Spleen (tissue), 11 donors: ENCODE measurements around the gene SPRED3. TPM values are rescaled to one million over a fixed set of nuclear protein-coding genes. Genes with fewer than 3 reads are reported as not detected.

ENCODE experiments used
- DNase-seq: peaks from one replicate; pipeline ENCODE4 v3.0.0-alpha.2; 2020
- H3K27ac ChIP-seq, 8 donors: fragments of 200-600 bp; sonication (generic) in 7 of 8; 1 replicate in 4 of 8; 2 replicates in 4 of 8; pipeline versions ENCODE4 v1.5.0 to v1.8.0; 2016 to 2021; ENCODE audit warnings: inconsistent platforms in 4 of 8, mild to moderate bottlenecking in 4 of 8, moderate library complexity in 1 of 8
- H3K27me3 ChIP-seq, 7 donors: fragments of 200-600 bp; sonication (generic) in 6 of 7; replicated peaks in 1 of 7; 1 replicate in 4 of 7; 2 replicates in 3 of 7; pipeline versions ENCODE4 v1.5.0 to v1.8.0; 2016 to 2021; ENCODE audit warnings: inconsistent platforms in 3 of 7, mild to moderate bottlenecking in 1 of 7
- H3K36me3 ChIP-seq, 6 donors: fragments of 200-600 bp; sonication (generic) in 5 of 6; 1 replicate in 4 of 6; 2 replicates in 2 of 6; pipeline versions ENCODE4 v1.5.0 to v1.8.0; 2016 to 2021; ENCODE audit warnings: inconsistent platforms in 2 of 6
- H3K4me1 ChIP-seq, 6 donors: fragments of 200-600 bp; sonication (generic) in 5 of 6; 1 replicate in 3 of 6; 2 replicates in 3 of 6; pipeline versions ENCODE4 v1.5.0 to v1.8.0; 2016 to 2021; ENCODE audit warnings: inconsistent platforms in 3 of 6
- H3K4me3 ChIP-seq, 8 donors: fragments of 200-600 bp; sonication (generic) in 7 of 8; 1 replicate in 4 of 8; 2 replicates in 4 of 8; pipeline versions ENCODE4 v1.5.0 to v1.8.0; 2016 to 2021; ENCODE audit warnings: inconsistent platforms in 4 of 8, mild to moderate bottlenecking in 4 of 8, moderate library complexity in 2 of 8
- H3K9me3 ChIP-seq, 8 donors: fragments of 200-600 bp; sonication (generic) in 7 of 8; 1 replicate in 4 of 8; 2 replicates in 4 of 8; pipeline versions ENCODE4 v1.5.0 to v1.8.0; 2016 to 2021; ENCODE audit warnings: inconsistent platforms in 4 of 8
- CTCF ChIP-seq, 11 experiments: fragments of 200-600 bp in 7 of 11; fragments of 450-650 bp in 4 of 11; sonication (generic) in 4 of 11; IDR thresholded peaks in 8 of 11; conservative IDR thresholded peaks in 3 of 11; 1 replicate in 7 of 11; 2 replicates in 4 of 11; pipeline versions ENCODE4 v1.4.0 to v1.8.0; 2016 to 2021; ENCODE audit warnings: antibody characterized with exemption in 11 of 11, inconsistent platforms in 4 of 11, mild to moderate bottlenecking in 1 of 11
- POLR2A ChIP-seq, 3 donors: fragments of 450-650 bp; IDR thresholded peaks; one replicate each; pipeline ENCODE4 v1.5.1; 2017; ENCODE audit warnings: antibody characterized with exemption in 3 of 3, mild to moderate bottlenecking in 1 of 3
- POLR2AphosphoS5 ChIP-seq, 3 donors: sonication (generic); formaldehyde crosslinking; IDR thresholded peaks; one replicate each; pipeline ENCODE4 v1.5.1; 2017; ENCODE audit warnings: antibody characterized with exemption in 3 of 3
- WGBS, 5 donors: extraction: QIAGEN DNeasy Blood & Tissue Kit in 3 of 5; methylation state at CpG; one replicate each; pipeline versions ENCODE4 v1.1.5 to v1.1.7; 2013 to 2018; 5-methylcytosine and 5-hydroxymethylcytosine counted together
- intact Hi-C: fragments of 100-400 bp; cut with DNase I; formaldehyde crosslinking; loops from one replicate; pipeline ENCODE4 v1.15.0; 2023; ENCODE audit warnings: low total_unique reads
- polyA plus RNA-seq, 3 donors: library from polyadenylated mRNA; stranded (reverse); fragments of 200-250 nt; gene quantifications; one replicate each; pipeline ENCODE4 v1.2.1, GENCODE V29; 2013
- total RNA-seq, 7 donors: library from RNA; depleted of rRNA in 3 of 7; stranded (reverse); fragments of >200 nt in 3 of 7; fragmentation: NEBNext Ultra II Directional in 4 of 7; extraction: Animal tissue kit (Norgen Biotek cat#: 25700) in 4 of 7; gene quantifications; one replicate each; pipeline versions ENCODE4 v1.1.0 to v1.2.1, GENCODE V29; 2016 to 2021
- donor health status: healthy with polysubstance abuse.
- donor health status: DM: no; HTN: no; CAD: no; lungs with moderate emphysema.
- donor health status: DM: no; HTN: no; CAD: no.
- donor health status: Bipolar disorder and iron deficiency.
- donor health status: healthy.
- donor health status: DM: no; HTN: no; CAD: no.
- donor health status: DM: yes; HTN: yes; CAD: no.

Gene SPRED3
- total and polyA plus RNA-seq, 10 donors: 0.03 to 1.2 (median 0.45) TPM; not detected in 1

DNA sequence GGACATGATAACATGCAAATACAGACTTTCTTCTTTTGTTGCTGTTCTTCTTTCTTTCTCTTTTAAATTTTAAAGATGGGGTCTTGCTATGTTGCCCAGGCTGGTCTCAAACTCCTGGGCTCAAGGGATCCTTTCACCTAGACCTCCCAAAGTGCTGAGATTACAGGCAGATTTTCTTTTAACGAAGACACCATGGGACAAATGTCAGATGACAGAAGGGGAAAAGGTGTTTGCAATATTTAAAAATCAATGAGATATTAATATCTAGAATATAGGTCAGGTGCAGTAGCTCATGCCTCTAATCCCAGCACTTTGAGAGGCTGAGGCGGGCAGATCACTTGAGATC is 41.3 kb downstream of the SPRED3 start:
- 76 to 91% (median 88%) methylated on average over 2 of the region's 2 CpGs for WGBS, 5 donors
- Histone ChIP-seq H3K4me3 (no peak overlapping the region), H3K4me1 (peaks cover 0 to 37% (median 19%) of the 10 kb centered on the region in 6 donors), H3K27ac (no peak overlapping the region), H3K9me3 (no peaks in the 10 kb centered on the region), H3K27me3 (peaks cover 0 to 39% (median 21%) of the 10 kb centered on the region in 7 donors), H3K36me3 (no peaks in the 10 kb centered on the region)
- no peak for DNase-seq
- intact Hi-C loops: no loop called here
- no peak for TF ChIP-seq CTCF (IDR thresholded peaks at IDR 0.05 in 8 of 11, conservative IDR thresholded peaks at IDR 0.05 in 3 of 11)
- no peak for TF ChIP-seq POLR2A (IDR thresholded peaks at IDR 0.05)
- no peak for TF ChIP-seq POLR2AphosphoS5 (IDR thresholded peaks at IDR 0.05)

GRCh38 chr19:38430931-38431330 is 42.4 kb downstream of the SPRED3 start:
- H3K9me3 ChIP-seq: no peaks in the 10 kb centered on the region
- DNase-seq: no peak
- no peak for TF ChIP-seq CTCF (IDR thresholded peaks at IDR 0.05 in 8 of 11, conservative IDR thresholded peaks at IDR 0.05 in 3 of 11)
- no peak for TF ChIP-seq POLR2AphosphoS5 (IDR thresholded peaks at IDR 0.05)
- no peak for TF ChIP-seq POLR2A (IDR thresholded peaks at IDR 0.05)
- peaks cover 0 to 50% (median 29%) of the 10 kb centered on the region in 7 donors for H3K27me3 ChIP-seq
- H3K36me3 ChIP-seq: no peaks in the 10 kb centered on the region
- WGBS, 5 donors: 83 to 91% (median 88%) methylated on average over 7 of the region's 7 CpGs
- H3K27ac ChIP-seq: no peak overlapping the region
- peaks cover 0 to 26% (median 16%) of the 10 kb centered on the region in 6 donors for H3K4me1 ChIP-seq
- intact Hi-C loops: no loop called here
- no peak overlapping the region for H3K4me3 ChIP-seq

DNA sequence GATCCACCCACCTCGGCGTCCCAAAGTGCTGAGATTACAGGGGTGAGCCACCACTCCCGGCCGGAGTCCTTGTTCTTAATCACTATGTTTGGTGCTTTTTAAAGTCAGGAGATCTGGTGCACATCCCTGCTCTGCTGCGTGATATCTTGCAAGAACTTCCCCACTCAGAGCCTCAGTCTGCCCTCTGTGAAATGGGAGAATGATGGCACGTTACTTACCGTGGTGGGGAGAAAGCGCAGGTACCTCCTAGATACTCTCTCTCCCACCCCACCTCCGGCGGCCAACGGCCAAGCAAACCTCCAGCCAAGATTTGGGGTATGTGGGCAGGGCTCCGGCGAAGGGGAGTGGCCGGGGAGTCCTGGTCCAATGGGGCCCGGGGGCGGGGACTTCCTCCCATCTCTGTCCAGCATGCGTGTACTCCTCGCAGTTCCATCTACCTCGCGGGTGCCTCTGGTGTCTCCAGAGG is 44.8 kb downstream of the SPRED3 start, which contains the start of gene RYR1:
Gene RYR1, plus strand, starts transcription at position 424 of the 466 bp plus-strand sequence. CDS start 139 bp downstream, outside the sequence.
- no peak for TF ChIP-seq POLR2AphosphoS5 (IDR thresholded peaks at IDR 0.05)
- no peak for TF ChIP-seq CTCF (IDR thresholded peaks at IDR 0.05 in 8 of 11, conservative IDR thresholded peaks at IDR 0.05 in 3 of 11)
- peak; percentile 91 for DNase-seq
- H3K36me3 ChIP-seq: no peaks in the 10 kb centered on the region
- H3K27ac ChIP-seq: no peak within 1 kb of the TSS
- H3K4me1 ChIP-seq: peaks cover 0 to 17% (median 9%) of the 10 kb centered on the region in 6 donors
- intact Hi-C loops: no loop called here
- H3K9me3 ChIP-seq: no peaks in the 10 kb centered on the region
- peaks cover 0 to 66% (median 29%) of the 10 kb centered on the region in 7 donors for H3K27me3 ChIP-seq
- 12 to 19% (median 16%) methylated on average over 19 to 20 of the region's 20 CpGs for WGBS, 5 donors
- peak within 1 kb of the TSS in 2 of 8 donors; percentile 4 to 49 for H3K4me3 ChIP-seq

- TF ChIP-seq CTCF (IDR thresholded peaks at IDR 0.05 in 8 of 11, conservative IDR thresholded peaks at IDR 0.05 in 3 of 11) (no peak), POLR2A (IDR thresholded peaks at IDR 0.05) (no peak), POLR2AphosphoS5 (IDR thresholded peaks at IDR 0.05) (no peak)
- no peak for DNase-seq
- H3K4me3 ChIP-seq: no peak overlapping the region
Measured at GRCh38 chr19:38434549-38435051, 46.1 kb downstream of the SPRED3 start.

More at GRCh38 chr19:38434549-38435051, 46.1 kb downstream of the SPRED3 start:
- Histone ChIP-seq H3K9me3 (no peaks in the 10 kb centered on the region), H3K4me1 (peaks cover 0 to 17% (median 9%) of the 10 kb centered on the region in 6 donors), H3K36me3 (no peaks in the 10 kb centered on the region), H3K27ac (no peak overlapping the region), H3K27me3 (peaks cover 0 to 72% (median 29%) of the 10 kb centered on the region in 7 donors)
- intact Hi-C loops: no loop called here
- WGBS, 5 donors: 26 to 40% (median 34%) methylated on average over 11 to 13 of the region's 13 CpGs
